H9 (cell line): ENCODE results near the gene MTOR. TPM values are rescaled to one million over a fixed set of nuclear protein-coding genes. Genes with fewer than 3 reads are reported as not detected.
A peak's percentile ranks its signal among the peaks of the same experiment; 100 is the strongest.

Source experiments
- DNase-seq: peaks from one replicate; pipeline ENCODE4 v3.0.0-alpha.2; 2017
- H2AFZ ChIP-seq: one replicate; pipeline ENCODE4 v1.6.1; 2013; ENCODE audit warnings: mild to moderate bottlenecking, low read length, control low read depth, moderate library complexity
- H2AK5ac ChIP-seq: 2 replicates; pipeline ENCODE4 v1.6.1; 2013; ENCODE audit warnings: low read length, control low read depth, mixed read lengths; ENCODE audit not compliant: insufficient read length
- H2BK120ac ChIP-seq: one replicate; pipeline ENCODE4 v1.6.1; 2013; ENCODE audit warnings: low read depth, mild to moderate bottlenecking, low read length, control low read depth, inconsistent platforms; ENCODE audit not compliant: poor library complexity, severe bottlenecking
- H2BK12ac ChIP-seq: 2 replicates; pipeline ENCODE4 v1.6.1; 2013; ENCODE audit warnings: low read length, control low read depth, mixed read lengths, low read depth; ENCODE audit not compliant: insufficient read length
- H2BK15ac ChIP-seq: 2 replicates; pipeline ENCODE4 v1.6.1; 2013; ENCODE audit warnings: low read depth, low read length, control low read depth
- H2BK20ac ChIP-seq: one replicate; pipeline ENCODE4 v1.6.1; 2013; ENCODE audit warnings: low read depth, mild to moderate bottlenecking, low read length, control low read depth, inconsistent platforms; ENCODE audit not compliant: poor library complexity, severe bottlenecking
- H2BK5ac ChIP-seq: 2 replicates; pipeline ENCODE4 v1.6.1; 2013; ENCODE audit warnings: low read length, control low read depth, mixed read lengths; ENCODE audit not compliant: insufficient read length
- H3K14ac ChIP-seq: 2 replicates; pipeline ENCODE4 v1.6.1; 2013; ENCODE audit warnings: low read length, control low read depth; ENCODE audit not compliant: insufficient read depth
- H3K18ac ChIP-seq: 2 replicates; pipeline ENCODE4 v1.6.1; 2013; ENCODE audit warnings: low read depth, mild to moderate bottlenecking, mixed read lengths, low read length, control low read depth; ENCODE audit not compliant: insufficient read length
- H3K23ac ChIP-seq: 2 replicates; pipeline ENCODE4 v1.6.1; 2013; ENCODE audit warnings: low read length, control low read depth, mixed read lengths, low read depth; ENCODE audit not compliant: insufficient read length
- H3K23me2 ChIP-seq: 2 replicates; pipeline ENCODE4 v1.6.1; 2013; ENCODE audit warnings: low read depth, mild to moderate bottlenecking, mixed read lengths, low read length, control low read depth; ENCODE audit not compliant: insufficient read length, poor library complexity, severe bottlenecking
- H3K27ac ChIP-seq: 2 replicates; pipeline ENCODE4 v1.5.1; 2013; ENCODE audit warnings: low read length, control low read depth, mixed read lengths, low read depth; ENCODE audit not compliant: insufficient read length
- H3K27me3 ChIP-seq: 2 replicates; pipeline ENCODE4 v1.6.1; 2013; ENCODE audit warnings: low read length, control low read depth, inconsistent platforms; ENCODE audit not compliant: insufficient read depth
- H3K4ac ChIP-seq: 2 replicates; pipeline ENCODE4 v1.6.1; 2013; ENCODE audit warnings: low read depth, mild to moderate bottlenecking, control low read depth, inconsistent platforms, low read length, moderate library complexity
- H3K4me1 ChIP-seq: 2 replicates; pipeline ENCODE4 v1.6.1; 2013; ENCODE audit warnings: low read length, control low read depth, inconsistent platforms; ENCODE audit not compliant: insufficient read depth
- H3K4me2 ChIP-seq: 2 replicates; pipeline ENCODE4 v1.6.1; 2013; ENCODE audit warnings: low read length, control low read depth, mixed read lengths; ENCODE audit not compliant: insufficient read length, insufficient read depth
- H3K56ac ChIP-seq: 2 replicates; pipeline ENCODE4 v1.6.1; 2013; ENCODE audit warnings: low read depth, mild to moderate bottlenecking, mixed read lengths, low read length, control low read depth; ENCODE audit not compliant: insufficient read length
- H3K79me1 ChIP-seq: 2 replicates; pipeline ENCODE4 v1.6.1; 2013; ENCODE audit warnings: low read depth, mild to moderate bottlenecking, moderate library complexity, low read length, control low read depth, inconsistent platforms; ENCODE audit not compliant: insufficient read depth, poor library complexity, severe bottlenecking
- H3K79me2 ChIP-seq: 2 replicates; pipeline ENCODE4 v1.6.1; 2013; ENCODE audit warnings: low read length, control low read depth, inconsistent platforms; ENCODE audit not compliant: insufficient read depth
- H3K9ac ChIP-seq: 2 replicates; pipeline ENCODE4 v1.6.1; 2013; ENCODE audit warnings: low read length, control low read depth, mixed read lengths; ENCODE audit not compliant: insufficient read length; ENCODE audit errors: extremely low read depth
- H3K9me3 ChIP-seq: one replicate; pipeline ENCODE4 v1.6.1; 2013; ENCODE audit warnings: low read depth, low read length, inconsistent platforms; ENCODE audit not compliant: control insufficient read depth
- H3T11ph ChIP-seq: one replicate; pipeline ENCODE4 v1.6.1; 2013; ENCODE audit warnings: mild to moderate bottlenecking, low read length, control low read depth, inconsistent platforms
- H4K20me1 ChIP-seq: one replicate; pipeline ENCODE4 v1.6.1; 2013; ENCODE audit not compliant: control insufficient read depth, insufficient read length, insufficient read depth
- H4K5ac ChIP-seq: 2 replicates; pipeline ENCODE4 v1.6.1; 2013; ENCODE audit warnings: low read depth, mild to moderate bottlenecking, mixed read lengths, low read length, control low read depth; ENCODE audit not compliant: insufficient read length
- H4K8ac ChIP-seq: replicated peaks from 2 replicates; pipeline ENCODE4 v1.6.1; 2013; ENCODE audit warnings: low read length, control low read depth, mixed read lengths, low read depth; ENCODE audit not compliant: insufficient read length
- H4K91ac ChIP-seq: 2 replicates; pipeline ENCODE4 v1.6.1; 2013; ENCODE audit warnings: low read depth, mild to moderate bottlenecking, moderate library complexity, mixed read lengths, low read length, control low read depth; ENCODE audit not compliant: insufficient read length
- H3K27ac Mint-ChIP-seq, 3 experiments: 2 replicates in 2 of 3; 3 replicates in 1 of 3; pipeline ENCODE4 v1.8.0; 2020 to 2021; ENCODE audit warnings: mixed read lengths in 3 of 3, mild to moderate bottlenecking in 1 of 3, moderate library complexity in 1 of 3
- H3K27me3 Mint-ChIP-seq: 2 replicates; pipeline ENCODE4 v1.8.0; 2021; ENCODE audit warnings: low read depth, mild to moderate bottlenecking, moderate library complexity, mixed read lengths
- H3K36me3 Mint-ChIP-seq, 3 experiments: 2 replicates in 2 of 3; 3 replicates in 1 of 3; pipeline ENCODE4 v1.8.0; 2020 to 2021; ENCODE audit warnings: low read depth in 3 of 3, mixed read lengths in 3 of 3; ENCODE audit not compliant: insufficient read depth in 1 of 3
- H3K4me1 Mint-ChIP-seq, 2 experiments: 2 replicates each; pipeline ENCODE4 v1.8.0; 2020; ENCODE audit warnings: mixed read lengths in 2 of 2
- H3K4me3 Mint-ChIP-seq, 2 experiments: 2 replicates in 1 of 2; 3 replicates in 1 of 2; pipeline ENCODE4 v1.8.0; 2020 to 2021; ENCODE audit warnings: mild to moderate bottlenecking in 2 of 2, mixed read lengths in 2 of 2, moderate library complexity in 1 of 2
- H3K9me3 Mint-ChIP-seq, 2 experiments: 2 replicates in 1 of 2; 3 replicates in 1 of 2; pipeline ENCODE4 v1.8.0; 2020; ENCODE audit warnings: mild to moderate bottlenecking in 2 of 2, mixed read lengths in 2 of 2, moderate library complexity in 1 of 2
- WGBS: extraction: QIAGEN DNeasy Blood & Tissue Kit; methylation state at CpG from one replicate; pipeline ENCODE4 v1.1.7; 2013; ENCODE audit warnings: missing lambda C conversion rate, low lambda C conversion rate, mixed read lengths; ENCODE audit not compliant: insufficient read length; ENCODE audit errors: extremely low coverage; 5-methylcytosine and 5-hydroxymethylcytosine counted together
- total RNA-seq: library from RNA; stranded (reverse); gene quantifications from 2 replicates; pipeline ENCODE4 v1.2.1, GENCODE V29; 2021
- TF ChIP-seq, protein P1 (sequence below): fragments of 200-600 bp; sonication (generic); conservative IDR thresholded peaks from 3 replicates; pipeline ENCODE4 v1.8.0; 2021; ENCODE audit warnings: antibody characterized with exemption, mild to moderate bottlenecking

Gene MTOR
- total RNA-seq, 1 experiment from 2014 or later: 67.5 TPM

DNA sequence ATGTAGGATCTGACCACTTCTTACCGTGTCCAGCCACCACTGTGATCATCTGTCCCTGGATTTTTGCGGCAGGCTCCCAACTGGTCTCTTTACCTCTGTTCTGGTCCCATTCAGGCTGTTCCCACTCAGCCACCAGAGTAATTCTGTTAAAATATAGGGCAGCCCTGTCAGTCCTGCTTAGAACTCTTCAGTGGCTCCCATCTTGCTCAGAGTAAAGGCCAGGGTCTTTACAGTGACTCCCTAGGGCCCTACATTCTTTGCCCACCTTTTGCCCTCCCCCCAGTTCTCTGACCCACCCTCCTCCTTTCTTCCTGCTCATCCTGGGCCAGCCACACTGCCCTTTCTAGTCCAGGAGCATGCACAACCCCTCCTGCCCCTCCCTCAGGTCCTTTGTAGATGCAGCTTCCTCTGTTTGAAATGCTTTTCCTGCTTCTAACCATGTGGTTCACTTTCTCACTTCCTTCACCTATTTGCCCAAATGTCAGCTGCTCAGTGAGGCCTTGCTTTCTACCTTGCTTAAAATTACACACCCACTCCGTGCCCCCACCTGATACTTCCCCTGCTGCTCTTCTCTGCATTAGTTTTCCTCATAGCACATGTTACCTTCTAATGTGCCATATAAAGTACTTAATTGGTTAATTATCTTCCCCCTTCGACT lies 18.5 kb upstream of the MTOR start:
- H2BK5ac ChIP-seq: no peak overlapping the region
- no peak overlapping the region for H3K4me3 Mint-ChIP-seq

More for the DNA sequence above, 18.5 kb upstream of the MTOR start:
- Histone ChIP-seq H3K23ac (no peak overlapping the region), H3T11ph (no peak overlapping the region), H2AK5ac (no peak overlapping the region), H2AFZ (no peak overlapping the region), H4K91ac (no peak overlapping the region), H3K4me1 (peaks cover 6% of the 10 kb centered on the region; the same call in 1 of the 2 replicates), H3K56ac (no peak overlapping the region), H4K8ac (no peak overlapping the region), H2BK20ac (no peak overlapping the region), H3K79me2 (peaks cover 3% of the 10 kb centered on the region; the same call in 1 of the 2 replicates), H3K9ac (no peak overlapping the region), H3K18ac (no peak overlapping the region), H3K79me1 (peaks cover 5% of the 10 kb centered on the region), H3K4ac (no peak overlapping the region), H2BK120ac (no peak overlapping the region), H3K9me3 (no peaks in the 10 kb centered on the region), H3K27ac (no peak overlapping the region), H4K5ac (no peak overlapping the region), H2BK15ac (no peak overlapping the region), H3K14ac (no peak overlapping the region), H3K23me2 (no peaks in the 10 kb centered on the region), H2BK12ac (no peak overlapping the region), H3K4me2 (no peak overlapping the region), H4K20me1 (no peaks in the 10 kb centered on the region), H3K27me3 (no peaks in the 10 kb centered on the region)
- TF ChIP-seq, protein P1, sequence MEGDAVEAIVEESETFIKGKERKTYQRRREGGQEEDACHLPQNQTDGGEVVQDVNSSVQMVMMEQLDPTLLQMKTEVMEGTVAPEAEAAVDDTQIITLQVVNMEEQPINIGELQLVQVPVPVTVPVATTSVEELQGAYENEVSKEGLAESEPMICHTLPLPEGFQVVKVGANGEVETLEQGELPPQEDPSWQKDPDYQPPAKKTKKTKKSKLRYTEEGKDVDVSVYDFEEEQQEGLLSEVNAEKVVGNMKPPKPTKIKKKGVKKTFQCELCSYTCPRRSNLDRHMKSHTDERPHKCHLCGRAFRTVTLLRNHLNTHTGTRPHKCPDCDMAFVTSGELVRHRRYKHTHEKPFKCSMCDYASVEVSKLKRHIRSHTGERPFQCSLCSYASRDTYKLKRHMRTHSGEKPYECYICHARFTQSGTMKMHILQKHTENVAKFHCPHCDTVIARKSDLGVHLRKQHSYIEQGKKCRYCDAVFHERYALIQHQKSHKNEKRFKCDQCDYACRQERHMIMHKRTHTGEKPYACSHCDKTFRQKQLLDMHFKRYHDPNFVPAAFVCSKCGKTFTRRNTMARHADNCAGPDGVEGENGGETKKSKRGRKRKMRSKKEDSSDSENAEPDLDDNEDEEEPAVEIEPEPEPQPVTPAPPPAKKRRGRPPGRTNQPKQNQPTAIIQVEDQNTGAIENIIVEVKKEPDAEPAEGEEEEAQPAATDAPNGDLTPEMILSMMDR: no peak
- WGBS: no CpG with 5 or more reads among the region's 4 CpGs
- Mint-ChIP-seq H3K27me3 (no peaks in the 10 kb centered on the region), H3K36me3 (peaks cover 27 to 60% (median 33%) of the 10 kb centered on the region in 3 experiments; a peak in 6 of 7 replicates), H3K4me1 (peaks cover 22 to 28% of the 10 kb centered on the region in 2 experiments), H3K27ac (peak overlapping the region in 1 of 3 experiments; percentile 6; a peak in 3 of 7 replicates), H3K9me3 (no peaks in the 10 kb centered on the region)
- DNase-seq: no peak
